Fibroblast of pulmonary artery (primary cell): ENCODE results near the gene CEACAM18.

Experiments used
- DNase-seq: peaks from one replicate; pipeline ENCODE4 v3.0.0-alpha.2; 2010; ENCODE audit warnings: low read depth
- H3K4me3 ChIP-seq: replicated peaks from 2 replicates; pipeline ENCODE4 v1.5.1; 2011; ENCODE audit warnings: low read depth, mild to moderate bottlenecking, control low read depth, low read length, moderate library complexity
- CTCF ChIP-seq: IDR thresholded peaks from 2 replicates; pipeline ENCODE4 v1.5.1; 2011; ENCODE audit warnings: mild to moderate bottlenecking, control low read depth, low read length, inconsistent platforms; ENCODE audit errors: missing control alignments

CEACAM18 gene

GRCh38 chr19:51529301-51529700 is 51.0 kb downstream of the CEACAM18 start:
- no peak for TF ChIP-seq CTCF
- H3K4me3 ChIP-seq: no peak overlapping the region

GRCh38 chr19:51530616-51531015 is 52.3 kb downstream of the CEACAM18 start:
- TF ChIP-seq CTCF: no peak
- no peak overlapping the region for H3K4me3 ChIP-seq
- DNase-seq: no peak

More at GRCh38 chr19:51529301-51529700, 51.0 kb downstream of the CEACAM18 start:
- no peak for DNase-seq

- H3K4me3 ChIP-seq: no peak within 1 kb of the TSS
- DNase-seq: no peak
- TF ChIP-seq CTCF: no peak
Observed at GRCh38 chr19:51531349-51532315, 53.3 kb downstream of the CEACAM18 start, which contains the start of gene SIGLEC6. Gene SIGLEC6 (minus strand): TSS chr19:51531670. CDS start chr19:51531648, 22 bp downstream.

- no peak overlapping the region for H3K4me3 ChIP-seq
Observed at GRCh38 chr19:51535535-51535934, 57.2 kb downstream of the CEACAM18 start.

GRCh38 chr19:51539821-51540366 is 61.6 kb downstream of the CEACAM18 start:
- TF ChIP-seq CTCF: no peak

More at GRCh38 chr19:51535535-51535934, 57.2 kb downstream of the CEACAM18 start:
- no peak for TF ChIP-seq CTCF
- DNase-seq: no peak

More at GRCh38 chr19:51539821-51540366, 61.6 kb downstream of the CEACAM18 start:
- no peak overlapping the region for H3K4me3 ChIP-seq
- no peak for DNase-seq
